Measurements from ENCODE around the gene CPNE4. TPM values are rescaled to one million over a fixed set of nuclear protein-coding genes. Genes with fewer than 3 reads are reported as not detected.

Gene CPNE4
- total RNA-seq, 1 donor from 2014 or later = not detected

DNA sequence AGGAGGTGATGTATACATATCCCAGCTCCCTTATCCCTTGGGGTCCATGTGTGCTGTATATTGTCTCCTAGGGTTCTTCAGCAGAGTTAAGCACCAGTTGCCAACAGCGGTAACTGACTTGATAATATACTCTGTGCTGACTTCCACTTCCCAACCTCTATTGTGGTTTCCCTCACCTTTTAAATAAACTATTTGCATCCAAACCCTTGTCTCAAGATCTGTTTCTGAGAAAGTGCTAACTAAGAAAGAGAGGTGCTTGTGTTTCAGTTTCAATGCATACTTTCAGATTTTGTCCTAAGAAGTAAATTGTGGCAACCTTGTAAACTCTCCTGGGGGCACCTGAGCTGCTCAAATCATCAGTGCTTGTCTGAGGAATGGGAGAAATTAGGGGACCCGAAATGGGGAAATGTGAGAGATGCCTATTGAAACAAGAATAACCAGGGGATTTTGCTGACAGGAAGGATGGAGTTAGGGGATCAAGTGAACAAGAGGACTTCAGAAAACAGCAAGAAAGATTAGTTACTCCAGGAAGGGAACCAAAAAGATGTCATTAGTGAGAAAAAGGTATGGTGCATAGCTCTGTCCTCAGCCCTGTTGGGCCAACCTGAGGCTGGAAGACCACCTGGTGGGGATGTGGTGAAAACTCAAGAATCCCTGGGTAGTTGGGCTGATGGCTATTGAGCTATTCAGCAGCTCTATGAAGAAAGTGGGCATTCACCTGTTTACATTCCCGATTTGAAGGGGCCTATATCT is 481.1 kb downstream of the CPNE4 start:
- Mint-ChIP-seq H3K4me3 (ENCODE audit: unreplicated experiment) (no peak overlapping the region), H3K36me3 (ENCODE audit: unreplicated experiment) (no peaks in the 10 kb centered on the region), H3K27me3 (ENCODE audit: unreplicated experiment) (peaks cover 3% of the 10 kb centered on the region), H3K4me1 (ENCODE audit: unreplicated experiment) (no peaks in the 10 kb centered on the region), H3K9me3 (ENCODE audit: unreplicated experiment) (no peaks in the 10 kb centered on the region), H3K27ac (ENCODE audit: unreplicated experiment) (no peak overlapping the region)
- no peak for TF ChIP-seq CTCF (IDR thresholded peaks at IDR 0.05)
- no peak for DNase-seq (ENCODE audit: extremely low spot score, unreplicated experiment)

- Mint-ChIP-seq H3K4me3 (ENCODE audit: unreplicated experiment) (no peak overlapping the region), H3K4me1 (ENCODE audit: unreplicated experiment) (no peaks in the 10 kb centered on the region), H3K9me3 (ENCODE audit: unreplicated experiment) (no peaks in the 10 kb centered on the region), H3K27me3 (ENCODE audit: unreplicated experiment) (no peaks in the 10 kb centered on the region), H3K36me3 (ENCODE audit: unreplicated experiment) (no peaks in the 10 kb centered on the region), H3K27ac (ENCODE audit: unreplicated experiment) (no peak overlapping the region)
- TF ChIP-seq CTCF (IDR thresholded peaks at IDR 0.05) = no peak
- no peak for DNase-seq (ENCODE audit: extremely low spot score, unreplicated experiment)
Measured at GRCh38 chr3:131551761-131552160, 483.1 kb downstream of the CPNE4 start.

GRCh38 chr3:131550562-131551465 is 484.0 kb downstream of the CPNE4 start:
- Mint-ChIP-seq H3K4me3 (ENCODE audit: unreplicated experiment) (no peak overlapping the region), H3K27ac (ENCODE audit: unreplicated experiment) (no peak overlapping the region), H3K27me3 (ENCODE audit: unreplicated experiment) (no peaks in the 10 kb centered on the region), H3K9me3 (ENCODE audit: unreplicated experiment) (no peaks in the 10 kb centered on the region), H3K36me3 (ENCODE audit: unreplicated experiment) (no peaks in the 10 kb centered on the region), H3K4me1 (ENCODE audit: unreplicated experiment) (no peaks in the 10 kb centered on the region)
- TF ChIP-seq CTCF (IDR thresholded peaks at IDR 0.05) = no peak
- no peak for DNase-seq (ENCODE audit: extremely low spot score, unreplicated experiment)

GRCh38 chr3:131549340-131549739 is 485.5 kb downstream of the CPNE4 start:
- H3K4me1 Mint-ChIP-seq (ENCODE audit: unreplicated experiment) = no peaks in the 10 kb centered on the region

More at GRCh38 chr3:131549340-131549739, 485.5 kb downstream of the CPNE4 start:
- H3K4me3 Mint-ChIP-seq (ENCODE audit: unreplicated experiment) = no peak overlapping the region
- DNase-seq (ENCODE audit: extremely low spot score, unreplicated experiment) = no peak
- TF ChIP-seq CTCF (IDR thresholded peaks at IDR 0.05) = peak; percentile 15
- no peaks in the 10 kb centered on the region for H3K36me3 Mint-ChIP-seq (ENCODE audit: unreplicated experiment)
- no peaks in the 10 kb centered on the region for H3K9me3 Mint-ChIP-seq (ENCODE audit: unreplicated experiment)
- no peaks in the 10 kb centered on the region for H3K27me3 Mint-ChIP-seq (ENCODE audit: unreplicated experiment)
- H3K27ac Mint-ChIP-seq (ENCODE audit: unreplicated experiment) = no peak overlapping the region

Measured in osteocyte (in vitro differentiated cells).